Suprapubic skin (tissue), 3 donors: ENCODE data around the gene SLC2A4.

Experiments
- POLR2AphosphoS5 ChIP-seq, 3 donors: sonication (generic); formaldehyde crosslinking; IDR thresholded peaks; one replicate each; pipeline ENCODE4 v1.6.1; 2017; ENCODE audit warnings: antibody characterized with exemption in 3 of 3
- TF ChIP-seq, protein P1 (sequence below), 2 donors: fragments of 200-600 bp in 1 of 2; fragments of 450-650 bp in 1 of 2; sonication (generic) in 1 of 2; IDR thresholded peaks; one replicate each; pipeline ENCODE4 v1.5.1; 2016 to 2019; ENCODE audit warnings: antibody characterized with exemption in 2 of 2, mild to moderate bottlenecking in 1 of 2, moderate library complexity in 1 of 2

DNA sequence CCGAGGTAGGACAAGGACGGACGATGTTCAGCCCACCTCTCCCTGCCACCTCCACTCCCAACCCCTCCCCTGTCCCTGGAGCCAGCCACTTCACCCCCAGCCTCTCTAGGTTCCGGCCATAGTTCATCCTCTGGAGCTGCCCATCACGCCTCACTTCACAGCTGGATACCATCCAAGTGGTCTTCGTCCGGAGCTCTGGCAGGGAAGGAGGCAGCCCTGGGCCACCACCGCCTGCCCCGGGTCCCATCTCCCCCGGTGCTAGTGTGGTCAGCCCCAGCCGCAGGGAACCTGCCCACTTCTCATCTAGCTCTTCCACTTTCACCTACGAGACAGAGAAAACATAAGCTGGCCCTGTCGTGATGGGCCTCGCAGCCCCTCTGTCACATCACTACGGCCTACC is 39.9 kb downstream of the SLC2A4 start:
- TF ChIP-seq POLR2AphosphoS5 (IDR thresholded peaks at IDR 0.05): no peak
- TF ChIP-seq, protein P1, sequence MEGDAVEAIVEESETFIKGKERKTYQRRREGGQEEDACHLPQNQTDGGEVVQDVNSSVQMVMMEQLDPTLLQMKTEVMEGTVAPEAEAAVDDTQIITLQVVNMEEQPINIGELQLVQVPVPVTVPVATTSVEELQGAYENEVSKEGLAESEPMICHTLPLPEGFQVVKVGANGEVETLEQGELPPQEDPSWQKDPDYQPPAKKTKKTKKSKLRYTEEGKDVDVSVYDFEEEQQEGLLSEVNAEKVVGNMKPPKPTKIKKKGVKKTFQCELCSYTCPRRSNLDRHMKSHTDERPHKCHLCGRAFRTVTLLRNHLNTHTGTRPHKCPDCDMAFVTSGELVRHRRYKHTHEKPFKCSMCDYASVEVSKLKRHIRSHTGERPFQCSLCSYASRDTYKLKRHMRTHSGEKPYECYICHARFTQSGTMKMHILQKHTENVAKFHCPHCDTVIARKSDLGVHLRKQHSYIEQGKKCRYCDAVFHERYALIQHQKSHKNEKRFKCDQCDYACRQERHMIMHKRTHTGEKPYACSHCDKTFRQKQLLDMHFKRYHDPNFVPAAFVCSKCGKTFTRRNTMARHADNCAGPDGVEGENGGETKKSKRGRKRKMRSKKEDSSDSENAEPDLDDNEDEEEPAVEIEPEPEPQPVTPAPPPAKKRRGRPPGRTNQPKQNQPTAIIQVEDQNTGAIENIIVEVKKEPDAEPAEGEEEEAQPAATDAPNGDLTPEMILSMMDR (IDR thresholded peaks at IDR 0.05): no peak
